Stimulated activated naive B cell treated with anti-CD40 and anti-IgM and Interleukin-4, amounts not matched to agents 10 μg/mL and 1 μg/mL and 100 μg/mL, for 72 hours (primary cell): ENCODE results near the gene ALK.
A peak's percentile ranks its signal among the peaks of the same experiment; 100 is the strongest.

Experiments
- ATAC-seq, 2 donors: fragments of 150-1000 bp; cut with Tn5 transposase; replicated peaks; 2 replicates each; pipeline ENCODE4 v1.10.0; 2021; ENCODE audit warnings: moderate library complexity in 1 of 2
- DNase-seq: peaks from one replicate; pipeline ENCODE4 v3.0.0; 2021
- H3K27ac Mint-ChIP-seq: one replicate; pipeline ENCODE4 v1.8.0; 2022; ENCODE audit warnings: mild to moderate bottlenecking, mixed read lengths
- H3K27me3 Mint-ChIP-seq, 2 donors: one replicate each; pipeline ENCODE4 v1.8.0; 2022; ENCODE audit warnings: mixed read lengths in 2 of 2
- H3K36me3 Mint-ChIP-seq, 2 donors: one replicate each; pipeline ENCODE4 v1.8.0; 2022; ENCODE audit warnings: mixed read lengths in 2 of 2, mild to moderate bottlenecking in 1 of 2
- H3K4me1 Mint-ChIP-seq, 2 donors: one replicate each; pipeline ENCODE4 v1.8.0; 2022; ENCODE audit warnings: mixed read lengths in 2 of 2, mild to moderate bottlenecking in 1 of 2
- H3K4me3 Mint-ChIP-seq, 2 donors: one replicate each; pipeline ENCODE4 v1.8.0; 2022; ENCODE audit warnings: mild to moderate bottlenecking in 2 of 2, mixed read lengths in 2 of 2, moderate library complexity in 1 of 2
- H3K9me3 Mint-ChIP-seq, 2 donors: one replicate each; pipeline ENCODE4 v1.8.0; 2022; ENCODE audit warnings: mixed read lengths in 2 of 2, mild to moderate bottlenecking in 1 of 2

ALK gene

DNA sequence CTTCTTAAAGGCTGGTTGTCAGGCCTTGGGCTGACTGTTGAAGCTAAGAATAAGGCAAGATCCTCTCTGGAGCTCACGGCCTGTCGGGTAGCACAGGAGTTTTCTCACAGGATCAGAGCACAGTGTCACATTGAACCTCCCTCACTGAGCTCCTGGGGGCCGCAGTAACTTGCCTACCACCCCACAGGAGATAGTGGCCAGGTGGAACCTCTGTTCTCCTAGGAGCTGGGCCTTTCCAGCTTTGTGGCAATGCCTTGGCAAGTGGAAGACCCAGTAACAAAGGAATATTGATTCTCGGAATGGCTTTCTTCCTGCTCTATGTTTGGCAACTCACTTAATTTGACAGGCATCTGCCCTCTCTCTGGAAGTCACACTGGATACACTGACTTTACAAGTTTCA is 1.2 kb upstream of the ALK start:
- H3K4me3 Mint-ChIP-seq, result no peak overlapping the region
- H3K27me3 Mint-ChIP-seq, result peaks cover 49 to 66% of the 10 kb centered on the region in 2 donors
- H3K4me1 Mint-ChIP-seq, result peaks cover 7 to 19% of the 10 kb centered on the region in 2 donors

DNA sequence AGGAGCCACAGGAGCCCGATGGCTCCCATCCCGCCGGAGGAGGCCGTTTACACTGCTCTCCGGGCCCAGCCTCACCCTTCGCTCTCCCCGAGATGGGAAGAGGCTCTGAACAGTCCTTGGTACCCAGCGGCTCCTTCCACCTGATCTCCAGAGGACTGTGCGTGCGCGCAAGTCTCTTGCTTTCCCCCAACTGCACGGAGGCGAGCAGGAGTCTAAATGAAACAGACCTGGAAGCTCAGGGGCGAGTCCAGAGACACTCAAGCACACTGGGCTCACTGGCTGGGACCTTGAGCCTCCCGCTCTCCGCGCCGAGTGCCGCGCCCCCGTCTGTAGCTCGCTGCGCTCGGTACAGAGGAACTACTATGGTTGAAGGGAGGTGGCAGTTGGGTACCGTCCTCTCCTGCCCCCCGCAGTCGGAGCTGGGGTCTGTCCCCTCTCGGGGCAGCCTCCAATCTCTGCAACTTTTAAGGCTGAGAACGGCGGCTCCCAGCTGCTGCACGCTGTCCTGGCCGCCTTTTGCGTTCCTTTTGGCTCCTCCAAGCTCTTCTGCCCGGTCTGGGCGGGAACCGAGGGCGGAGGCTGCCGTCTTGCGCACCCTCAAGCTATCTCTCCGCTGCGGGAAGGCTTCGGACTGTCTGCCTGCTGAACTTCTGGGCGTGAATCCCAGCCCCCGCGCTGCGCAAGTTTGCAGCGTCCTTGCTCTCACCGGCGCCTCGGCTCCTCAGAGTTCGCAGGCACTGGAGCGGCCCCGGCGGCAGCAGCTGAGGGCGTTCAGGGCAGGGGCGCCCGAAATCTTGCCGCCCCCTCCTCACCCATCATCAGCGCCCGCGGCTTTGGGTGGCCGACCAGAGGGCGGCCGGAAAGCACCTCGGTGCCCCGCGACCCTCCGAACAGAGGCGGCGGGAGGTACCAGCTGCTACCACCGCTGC is 491 bp downstream of the ALK start:
- DNase-seq (no peak), ATAC-seq (peak; percentile 28 to 45)
- peaks cover 62 to 78% of the 10 kb centered on the region in 2 donors for H3K27me3 Mint-ChIP-seq
- H3K36me3 Mint-ChIP-seq, result no peaks in the 10 kb centered on the region
- peaks cover 3% of the 10 kb centered on the region in 2 donors for H3K9me3 Mint-ChIP-seq
- peaks cover 7 to 19% of the 10 kb centered on the region in 2 donors for H3K4me1 Mint-ChIP-seq
- peak overlapping the region; percentile 68 to 69 for H3K4me3 Mint-ChIP-seq
- no peak overlapping the region for H3K27ac Mint-ChIP-seq

More for the DNA sequence above, 1.2 kb upstream of the ALK start:
- DNase-seq (no peak), ATAC-seq (no peak)
- Mint-ChIP-seq H3K9me3 (peaks cover 3% of the 10 kb centered on the region in 2 donors), H3K27ac (no peak overlapping the region), H3K36me3 (no peaks in the 10 kb centered on the region)

DNA sequence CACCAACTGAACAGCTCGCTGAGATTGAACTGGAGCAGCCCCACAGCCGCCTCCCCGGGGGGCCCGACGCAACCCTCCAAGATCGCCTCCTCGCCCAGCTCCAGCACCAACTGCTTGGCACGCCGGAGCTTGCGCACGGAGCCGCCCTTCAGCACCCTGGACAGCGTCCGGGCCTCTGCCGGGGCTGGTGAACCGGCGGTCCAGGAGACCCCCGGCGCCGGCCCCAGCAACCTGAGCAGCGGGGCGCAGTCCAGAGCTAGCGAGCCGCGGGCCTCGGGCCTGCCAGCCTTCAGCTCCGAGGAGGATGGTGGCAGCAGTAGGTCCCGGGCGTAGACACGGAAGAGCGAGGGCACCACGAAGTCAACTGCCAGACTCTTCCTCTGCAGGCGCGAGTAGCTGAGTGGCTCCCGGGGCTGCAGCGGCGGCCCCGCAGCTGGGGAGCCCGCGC is 1.2 kb downstream of the ALK start:
- DNase-seq (peak; percentile 18), ATAC-seq (peak; percentile 20 to 24)
- Mint-ChIP-seq H3K4me3 (no peak overlapping the region), H3K4me1 (peaks cover 7 to 19% of the 10 kb centered on the region in 2 donors), H3K36me3 (no peaks in the 10 kb centered on the region), H3K9me3 (peaks cover 1 to 3% of the 10 kb centered on the region in 2 donors), H3K27ac (no peak overlapping the region), H3K27me3 (peaks cover 58 to 82% of the 10 kb centered on the region in 2 donors)

DNA sequence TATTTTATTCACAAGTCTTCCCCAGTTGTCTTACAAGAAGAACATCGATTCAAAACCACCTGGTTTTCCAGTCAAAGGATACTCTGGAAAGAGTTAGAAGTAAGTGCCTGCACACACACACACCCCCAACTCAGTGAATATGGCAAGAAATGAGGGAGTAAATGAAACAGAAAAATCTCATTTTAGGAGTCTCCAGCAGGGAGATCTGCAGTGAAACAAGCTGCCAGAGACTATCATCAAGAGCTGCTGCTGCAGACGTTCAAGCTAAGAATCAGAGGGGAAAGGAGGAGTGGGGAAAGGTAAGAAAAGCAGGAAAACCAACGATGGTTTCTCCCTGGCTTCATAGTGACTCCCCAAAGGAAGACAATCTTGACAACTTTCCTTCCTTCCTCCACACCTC is 2.4 kb downstream of the ALK start:
- Mint-ChIP-seq H3K4me3 (no peak overlapping the region), H3K27ac (no peak overlapping the region), H3K27me3 (peaks cover 51 to 76% of the 10 kb centered on the region in 2 donors), H3K9me3 (peaks cover 1 to 3% of the 10 kb centered on the region in 2 donors), H3K4me1 (peaks cover 7 to 19% of the 10 kb centered on the region in 2 donors), H3K36me3 (no peaks in the 10 kb centered on the region)
- DNase-seq (no peak), ATAC-seq (no peak)

DNA sequence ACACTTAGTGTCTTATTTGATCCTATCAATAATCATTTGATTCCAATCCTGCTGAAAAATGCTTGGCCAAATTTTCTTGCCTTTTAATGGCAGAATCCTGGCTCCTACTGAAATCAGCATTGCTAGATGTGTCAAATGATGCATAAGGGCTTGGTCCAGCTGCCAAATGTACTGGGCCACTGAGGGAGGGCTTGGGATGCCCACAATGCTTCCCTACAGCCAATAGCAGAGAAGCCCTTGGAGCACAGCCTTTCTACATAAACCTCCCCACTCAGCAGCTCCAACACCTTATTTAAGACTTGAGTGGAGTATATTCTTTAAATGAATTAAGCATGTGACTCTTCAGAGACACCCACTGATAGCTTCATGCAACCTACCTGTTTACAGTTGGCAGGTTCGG is 3.6 kb downstream of the ALK start:
- Mint-ChIP-seq H3K36me3 (no peaks in the 10 kb centered on the region), H3K4me3 (no peak overlapping the region), H3K27me3 (peaks cover 54 to 70% of the 10 kb centered on the region in 2 donors), H3K4me1 (peaks cover 7 to 19% of the 10 kb centered on the region in 2 donors), H3K9me3 (peaks cover 3% of the 10 kb centered on the region in 2 donors), H3K27ac (no peak overlapping the region)
- ATAC-seq (no peak), DNase-seq (no peak)

DNA sequence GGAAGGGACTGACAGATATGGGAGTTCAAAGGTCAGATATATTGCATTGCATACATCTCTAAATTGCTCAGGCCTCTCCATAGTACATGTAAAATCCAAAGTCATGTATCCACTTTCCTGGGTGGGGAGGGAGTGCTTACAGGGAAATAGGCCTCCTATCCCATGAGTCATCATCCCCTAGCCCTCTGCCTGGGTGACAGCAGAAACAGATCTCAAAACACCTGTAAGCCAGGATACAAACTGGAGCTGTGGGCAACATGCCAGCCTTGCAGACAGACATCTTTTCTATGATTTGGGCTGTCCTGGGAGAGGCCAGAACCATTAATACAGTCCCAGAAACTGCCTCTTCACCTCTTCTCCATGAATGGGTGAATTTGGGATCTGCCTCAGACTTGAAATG is 4.8 kb downstream of the ALK start:
- H3K27ac Mint-ChIP-seq, result no peak overlapping the region
- H3K4me1 Mint-ChIP-seq, result peaks cover 7 to 19% of the 10 kb centered on the region in 2 donors
- no peak for ATAC-seq
- H3K9me3 Mint-ChIP-seq, result peaks cover 3% of the 10 kb centered on the region in 2 donors
- peaks cover 49 to 59% of the 10 kb centered on the region in 2 donors for H3K27me3 Mint-ChIP-seq
- no peaks in the 10 kb centered on the region for H3K36me3 Mint-ChIP-seq
- H3K4me3 Mint-ChIP-seq, result no peak overlapping the region
- no peak for DNase-seq

DNA sequence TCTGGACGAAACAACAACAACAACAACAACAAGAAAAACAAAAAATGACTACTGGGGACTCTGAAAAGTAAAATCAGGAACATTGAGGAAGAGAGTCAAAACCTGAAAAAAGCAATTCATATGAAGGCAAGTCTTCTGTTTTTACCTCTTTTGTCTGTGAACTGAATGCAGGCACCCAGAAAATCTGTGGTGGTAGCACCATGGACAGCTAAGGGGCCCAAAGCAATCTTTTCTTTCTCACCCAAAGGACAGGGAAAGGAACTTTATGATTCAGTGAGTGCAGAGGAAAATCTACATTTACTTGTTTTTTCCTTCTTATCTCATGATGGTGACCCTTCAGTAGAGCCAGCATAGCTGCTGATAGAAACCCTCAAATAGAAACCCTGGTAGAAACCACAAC is 10.4 kb downstream of the ALK start:
- no peaks in the 10 kb centered on the region for H3K4me1 Mint-ChIP-seq
- H3K36me3 Mint-ChIP-seq, result no peaks in the 10 kb centered on the region
- peaks cover 1 to 4% of the 10 kb centered on the region in 2 donors for H3K9me3 Mint-ChIP-seq
- H3K4me3 Mint-ChIP-seq, result no peak overlapping the region
- H3K27me3 Mint-ChIP-seq, result peaks cover 9% of the 10 kb centered on the region in 2 donors
- DNase-seq, result no peak
- no peak for ATAC-seq
- H3K27ac Mint-ChIP-seq, result no peak overlapping the region

DNA sequence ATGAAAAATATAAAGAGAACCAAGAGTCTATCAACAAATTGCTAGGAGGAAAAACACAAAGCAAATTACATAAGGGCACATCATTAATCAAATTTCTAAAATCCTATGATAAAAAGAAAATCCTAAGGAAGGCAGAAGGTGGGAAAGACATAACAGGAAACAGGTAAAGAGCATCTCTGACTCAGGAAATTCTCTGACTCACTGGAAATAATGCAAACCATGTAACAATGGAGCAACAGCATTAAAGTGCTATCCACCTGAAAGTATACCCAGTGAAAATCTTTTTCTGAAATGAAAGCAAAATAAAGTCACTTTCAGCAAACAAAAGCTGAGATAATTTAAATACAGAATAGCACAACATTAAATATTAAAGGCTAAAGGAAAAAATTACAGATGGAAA is 10.9 kb downstream of the ALK start:
- ATAC-seq (no peak), DNase-seq (no peak)
- H3K9me3 Mint-ChIP-seq, result peaks cover 1 to 4% of the 10 kb centered on the region in 2 donors
- H3K27me3 Mint-ChIP-seq, result peaks cover 4 to 8% of the 10 kb centered on the region in 2 donors
- no peak overlapping the region for H3K27ac Mint-ChIP-seq
- no peaks in the 10 kb centered on the region for H3K4me1 Mint-ChIP-seq
- H3K36me3 Mint-ChIP-seq, result no peaks in the 10 kb centered on the region
- no peak overlapping the region for H3K4me3 Mint-ChIP-seq

DNA sequence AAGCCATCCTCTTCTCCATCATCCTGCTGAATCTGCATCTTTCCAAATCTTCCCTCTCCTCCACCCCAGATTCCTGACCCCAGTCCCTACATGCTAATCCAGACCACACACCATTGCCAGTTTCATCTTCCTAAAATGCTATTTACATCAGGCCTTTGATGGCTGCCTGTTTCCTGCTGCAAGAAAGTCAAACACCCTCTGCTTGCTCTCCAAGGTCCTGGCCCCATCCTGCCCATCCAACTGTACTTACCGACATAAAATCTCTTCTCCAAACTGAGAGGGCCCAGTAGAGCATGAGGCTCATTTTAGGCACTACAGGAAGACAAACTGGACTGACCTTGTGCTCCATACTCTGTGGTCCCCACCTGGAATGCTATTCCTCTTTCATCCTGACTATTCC is 19.0 kb downstream of the ALK start:
- Mint-ChIP-seq H3K36me3 (no peaks in the 10 kb centered on the region), H3K27me3 (peaks cover 21 to 23% of the 10 kb centered on the region in 2 donors)

DNA sequence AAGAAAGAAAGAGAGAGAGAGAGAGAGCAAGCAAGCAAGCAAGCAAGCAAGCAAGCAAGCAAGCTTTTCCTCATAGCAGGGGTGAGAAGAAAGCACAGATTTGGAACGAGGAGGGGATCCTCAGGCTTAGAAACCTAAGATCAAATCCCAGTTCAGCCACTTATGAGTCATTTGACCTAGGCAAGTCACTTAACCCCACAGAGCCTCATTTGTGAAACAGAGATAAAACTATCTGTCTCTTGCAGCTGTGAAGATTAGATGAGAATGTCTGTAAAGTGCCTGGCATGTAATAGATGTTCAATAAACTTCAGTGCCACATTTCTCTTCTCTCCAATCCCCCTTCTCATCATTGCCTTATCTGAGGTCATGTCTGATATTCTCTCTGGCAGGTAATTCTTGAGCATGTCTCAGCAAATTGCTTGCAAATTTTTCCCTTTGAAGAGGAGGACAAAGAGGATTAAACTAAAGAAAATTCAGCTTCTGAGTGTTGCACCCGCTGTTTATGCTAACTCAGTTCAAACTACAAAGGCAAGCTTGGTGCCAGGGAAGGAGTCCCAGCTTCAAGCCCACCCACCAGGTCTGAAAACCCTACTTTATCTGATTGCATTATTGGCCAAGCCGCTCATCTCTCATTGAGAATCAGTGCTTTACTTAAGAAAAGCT is 20.3 kb downstream of the ALK start:
- H3K36me3 Mint-ChIP-seq, result no peaks in the 10 kb centered on the region
- H3K9me3 Mint-ChIP-seq, result no peaks in the 10 kb centered on the region
- H3K4me1 Mint-ChIP-seq, result no peaks in the 10 kb centered on the region
- no peak overlapping the region for H3K27ac Mint-ChIP-seq
- ATAC-seq (no peak), DNase-seq (no peak)
- H3K4me3 Mint-ChIP-seq, result no peak overlapping the region
- H3K27me3 Mint-ChIP-seq, result peaks cover 21 to 30% of the 10 kb centered on the region in 2 donors

More for the DNA sequence above, 19.0 kb downstream of the ALK start:
- ATAC-seq, result no peak
- DNase-seq, result no peak
- Mint-ChIP-seq H3K27ac (no peak overlapping the region), H3K4me3 (no peak overlapping the region), H3K4me1 (no peaks in the 10 kb centered on the region), H3K9me3 (no peaks in the 10 kb centered on the region)

DNA sequence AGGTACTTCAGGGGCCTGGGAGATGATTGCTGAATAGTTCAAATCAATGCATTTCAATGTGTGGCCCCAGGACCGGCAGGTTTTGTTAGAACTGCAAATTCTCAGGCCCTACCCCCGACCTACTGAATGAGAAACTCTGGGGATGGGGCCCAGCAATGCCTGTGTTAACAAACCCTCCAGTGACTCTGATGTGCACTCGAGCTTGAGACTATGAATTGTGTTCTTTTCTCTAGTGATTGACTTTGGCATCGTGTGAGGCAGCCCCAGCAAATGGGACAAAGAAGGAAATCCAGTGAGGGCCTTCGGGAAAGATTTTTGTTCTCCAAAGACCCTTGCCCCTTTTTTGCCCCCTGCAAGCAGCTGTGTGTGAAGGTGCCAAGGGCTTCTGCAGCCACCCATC is 22.4 kb downstream of the ALK start:
- Mint-ChIP-seq H3K36me3 (no peaks in the 10 kb centered on the region), H3K4me1 (no peaks in the 10 kb centered on the region), H3K27me3 (peaks cover 28 to 35% of the 10 kb centered on the region in 2 donors), H3K9me3 (no peaks in the 10 kb centered on the region), H3K27ac (no peak overlapping the region), H3K4me3 (no peak overlapping the region)
- ATAC-seq (no peak), DNase-seq (no peak)

DNA sequence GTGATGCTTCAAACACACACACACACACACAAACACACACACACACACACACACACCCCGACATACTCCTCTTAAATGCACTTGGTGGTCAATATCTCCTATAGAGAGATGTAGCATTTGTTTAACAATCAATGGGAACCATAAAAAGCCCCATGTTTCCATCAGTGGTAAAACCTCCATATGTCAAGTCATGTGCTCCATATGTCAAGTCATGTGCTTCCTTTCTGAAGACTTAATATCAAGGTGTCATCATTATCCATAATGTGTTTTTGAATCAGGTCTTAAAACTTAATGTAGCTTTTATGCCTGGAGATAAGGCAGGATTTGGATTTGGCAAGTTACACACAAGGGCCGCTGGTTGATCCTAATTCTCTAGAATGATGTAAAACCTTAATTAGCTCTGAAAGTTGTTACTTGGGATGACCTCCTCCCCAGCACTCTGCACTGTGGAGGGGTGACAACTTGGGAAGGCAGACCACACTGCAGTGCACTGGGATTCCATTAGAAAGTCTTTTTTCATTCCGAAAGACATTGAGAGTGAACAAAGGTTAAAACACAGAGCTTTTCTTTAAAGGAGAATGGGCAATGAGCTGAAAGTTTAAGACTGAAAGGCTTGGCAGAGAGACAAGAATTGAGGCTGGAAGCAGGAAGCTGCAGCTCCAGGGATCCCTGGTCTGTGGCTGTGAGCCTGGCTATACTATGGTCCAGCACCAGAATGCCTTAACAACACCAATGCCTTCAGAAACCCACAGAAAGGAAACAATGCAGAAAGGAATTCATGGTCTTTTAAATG is 26.4 kb downstream of the ALK start:
- no peaks in the 10 kb centered on the region for H3K4me1 Mint-ChIP-seq
- H3K36me3 Mint-ChIP-seq, result no peaks in the 10 kb centered on the region
- DNase-seq (no peak), ATAC-seq (no peak)
- H3K4me3 Mint-ChIP-seq, result no peak overlapping the region
- no peak overlapping the region for H3K27ac Mint-ChIP-seq
- H3K27me3 Mint-ChIP-seq, result peaks cover 20 to 37% of the 10 kb centered on the region in 2 donors
- no peaks in the 10 kb centered on the region for H3K9me3 Mint-ChIP-seq

DNA sequence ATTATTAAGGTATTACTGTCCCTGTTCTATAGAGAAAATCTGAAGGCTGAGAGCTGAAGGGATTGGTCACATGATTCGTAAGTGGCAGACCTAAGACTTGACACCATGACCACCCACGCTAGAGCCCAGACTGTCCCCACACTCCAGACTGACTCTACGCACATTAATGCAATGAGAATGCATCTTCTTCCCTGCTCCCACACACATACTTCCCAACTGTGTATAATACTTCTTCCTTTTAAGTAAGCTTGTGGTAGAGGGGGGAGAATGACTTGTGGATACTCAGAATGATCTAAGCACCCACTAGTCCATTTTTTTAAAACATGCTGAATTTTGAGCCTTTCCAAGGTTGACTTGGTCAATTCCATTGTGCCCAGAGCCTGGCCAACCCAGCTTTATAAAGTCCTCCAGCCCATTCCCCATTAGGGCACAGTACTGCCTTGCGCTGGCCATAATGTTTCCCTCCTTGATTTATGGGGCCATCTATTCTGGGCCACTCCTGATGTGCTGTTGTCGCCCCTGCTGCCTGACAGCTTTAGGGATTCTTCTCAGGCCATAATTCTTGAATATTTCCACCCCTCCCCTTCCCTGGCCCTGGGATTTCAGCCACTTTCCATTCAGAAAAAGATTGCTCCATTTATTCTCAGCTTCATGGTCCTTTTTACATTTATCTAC is 28.7 kb downstream of the ALK start:
- no peaks in the 10 kb centered on the region for H3K9me3 Mint-ChIP-seq
- H3K36me3 Mint-ChIP-seq, result no peaks in the 10 kb centered on the region
- H3K27ac Mint-ChIP-seq, result no peak overlapping the region
- DNase-seq (no peak), ATAC-seq (no peak)
- peaks cover 17 to 29% of the 10 kb centered on the region in 2 donors for H3K27me3 Mint-ChIP-seq
- H3K4me1 Mint-ChIP-seq, result no peaks in the 10 kb centered on the region
- no peak overlapping the region for H3K4me3 Mint-ChIP-seq
